ENCODE measurements around the gene ENG. TPM values are rescaled to one million over a fixed set of nuclear protein-coding genes. Genes with fewer than 3 reads are reported as not detected.

ENG gene
- total and polyA plus RNA-seq, 2 experiments from 2014 or later: 1.4 to 2.6 TPM

- Histone ChIP-seq H3K79me2 (replicated peaks; ENCODE audit: insufficient read depth) (peaks cover 6% of the 10 kb centered on the region), H2AFZ (no peak overlapping the region), H3K9me2 (ENCODE audit: insufficient read depth) (no peaks in the 10 kb centered on the region), H3F3A (replicated peaks; ENCODE audit: low read depth) (peaks cover 7% of the 10 kb centered on the region), H4K20me1 (replicated peaks; ENCODE audit: insufficient read depth) (peaks cover 18% of the 10 kb centered on the region), H3K36me3 (ENCODE audit: insufficient read depth) (peaks cover 35% of the 10 kb centered on the region), H3K4me2 (no peak overlapping the region), H3K27me3 (ENCODE audit: insufficient read depth) (no peaks in the 10 kb centered on the region), H3K4me1 (ENCODE audit: insufficient read depth) (peaks cover 11% of the 10 kb centered on the region), H3K4me3 (no peak overlapping the region), H3K27ac (ENCODE audit: low read depth) (no peak overlapping the region)
- Mint-ChIP-seq H3K27ac (no peak overlapping the region), H3K27me3 (ENCODE audit: insufficient read depth, low read depth, poor library complexity) (peaks cover 8% of the 10 kb centered on the region), H3K9me3 (no peaks in the 10 kb centered on the region), H3K4me1 (peaks cover 8% of the 10 kb centered on the region), H3K4me3 (no peak overlapping the region), H3K36me3 (ENCODE audit: low read depth) (peaks cover 57% of the 10 kb centered on the region)
- ATAC-seq (no peak), DNase-seq (ENCODE audit: low spot score) (no peak)
- TF ChIP-seq POLR2AphosphoS5 (IDR thresholded peaks at IDR 0.05; ENCODE audit: low read depth): no peak
- TF ChIP-seq ZNF331 (CRISPR knock-in tag; IDR thresholded peaks at IDR 0.05; ENCODE audit: low read depth): no peak
- TF ChIP-seq JUNB (IDR thresholded peaks at IDR 0.05; ENCODE audit: unreplicated experiment): no peak
- no peak for TF ChIP-seq EZH2 (IDR thresholded peaks at IDR 0.05; ENCODE audit: low read depth, unreplicated experiment)
- no peak for TF ChIP-seq STAT1 (IDR thresholded peaks at IDR 0.05; ENCODE audit: unreplicated experiment)
- no peak for TF ChIP-seq EZH2phosphoT487 (IDR thresholded peaks at IDR 0.05; ENCODE audit: unreplicated experiment)
- TF ChIP-seq ETS1 (IDR thresholded peaks at IDR 0.05): no peak
- no peak for TF ChIP-seq CREB1 (CRISPR knock-in tag; IDR thresholded peaks at IDR 0.05; ENCODE audit: low read depth)
- TF ChIP-seq ZNF114 (CRISPR knock-in tag; IDR thresholded peaks at IDR 0.05): no peak
- TF ChIP-seq NANOG (IDR thresholded peaks at IDR 0.05; ENCODE audit: borderline replicate concordance): no peak
- TF ChIP-seq ZNF462 (CRISPR knock-in tag; IDR thresholded peaks at IDR 0.05): no peak
Measured at GRCh38 chr9:127892831-127893230, 38.4 kb upstream of the ENG start.

Measured in GM23338 (cell line).